Loucy (cell line): ENCODE data around the gene SPNS3.

Experiments used
- H2AFZ ChIP-seq: fragments of 200-600 bp; sonication (generic); 2 replicates; pipeline ENCODE4 v1.6.0; 2016; ENCODE audit warnings: antibody characterized with exemption, mild to moderate bottlenecking, low read length, moderate library complexity
- H3F3A ChIP-seq: fragments of 200-600 bp; 2 replicates; pipeline ENCODE4 v1.6.0; 2016; ENCODE audit warnings: antibody characterized with exemption, low read depth, mild to moderate bottlenecking
- H3K27me3 ChIP-seq: fragments of 200-600 bp; sonication (generic); 2 replicates; pipeline ENCODE4 v1.6.1; 2014; ENCODE audit warnings: low read length, mild to moderate bottlenecking; ENCODE audit not compliant: insufficient read depth, poor library complexity, severe bottlenecking
- H3K36me3 ChIP-seq: fragments of 200-600 bp; sonication (generic); 2 replicates; pipeline ENCODE4 v1.6.1; 2016; ENCODE audit warnings: low read length; ENCODE audit not compliant: insufficient read depth
- H3K4me1 ChIP-seq: fragments of 200-600 bp; sonication (generic); 2 replicates; pipeline ENCODE4 v1.5.1; 2014; ENCODE audit warnings: low read length, mild to moderate bottlenecking; ENCODE audit not compliant: insufficient read depth, poor library complexity, severe bottlenecking
- H3K4me2 ChIP-seq: fragments of 200-600 bp; sonication (generic); 2 replicates; pipeline ENCODE4 v1.6.0; 2014; ENCODE audit warnings: antibody characterized with exemption, low read length, low read depth, mild to moderate bottlenecking; ENCODE audit not compliant: poor library complexity, severe bottlenecking
- H3K4me3 ChIP-seq: fragments of 200-600 bp; sonication (generic); 2 replicates; pipeline ENCODE4 v1.5.1; 2014; ENCODE audit warnings: low read length, mild to moderate bottlenecking, mixed read lengths; ENCODE audit not compliant: poor library complexity, severe bottlenecking
- H3K79me2 ChIP-seq: fragments of 200-600 bp; sonication (generic); 2 replicates; pipeline ENCODE4 v1.6.1; 2014; ENCODE audit warnings: low read length; ENCODE audit not compliant: insufficient read depth
- H3K9ac ChIP-seq: fragments of 200-600 bp; sonication (generic); 2 replicates; pipeline ENCODE4 v1.6.0; 2014; ENCODE audit warnings: mild to moderate bottlenecking, low read depth, low read length, moderate library complexity; ENCODE audit not compliant: poor library complexity, severe bottlenecking
- H3K9me2 ChIP-seq: fragments of 200-600 bp; sonication (generic); replicated peaks from 2 replicates; pipeline ENCODE4 v1.6.1; 2016; ENCODE audit warnings: low read depth, low read length, mixed read lengths
- H3K9me3 ChIP-seq: fragments of 200-600 bp; sonication (generic); 2 replicates; pipeline ENCODE4 v1.6.1; 2014; ENCODE audit warnings: mild to moderate bottlenecking, antibody characterized with exemption, low read length, low read depth; ENCODE audit not compliant: insufficient read depth
- H4K20me1 ChIP-seq: fragments of 200-600 bp; sonication (generic); 2 replicates; pipeline ENCODE4 v1.6.0; 2014; ENCODE audit warnings: antibody characterized with exemption, low read length, mild to moderate bottlenecking; ENCODE audit not compliant: insufficient read depth, poor library complexity, severe bottlenecking
- EZH2phosphoT487 ChIP-seq: fragments of 200-600 bp; IDR thresholded peaks from 2 replicates; pipeline ENCODE4 v1.6.1; 2018; ENCODE audit warnings: antibody characterized with exemption, mild to moderate bottlenecking, moderate library complexity, borderline replicate concordance
- TF ChIP-seq, protein P1 (sequence below): fragments of 200-600 bp; sonication (generic); conservative IDR thresholded peaks from 2 replicates; pipeline ENCODE4 v1.5.1; 2014; ENCODE audit warnings: mild to moderate bottlenecking, antibody characterized with exemption, low read length

The SPNS3 gene

DNA sequence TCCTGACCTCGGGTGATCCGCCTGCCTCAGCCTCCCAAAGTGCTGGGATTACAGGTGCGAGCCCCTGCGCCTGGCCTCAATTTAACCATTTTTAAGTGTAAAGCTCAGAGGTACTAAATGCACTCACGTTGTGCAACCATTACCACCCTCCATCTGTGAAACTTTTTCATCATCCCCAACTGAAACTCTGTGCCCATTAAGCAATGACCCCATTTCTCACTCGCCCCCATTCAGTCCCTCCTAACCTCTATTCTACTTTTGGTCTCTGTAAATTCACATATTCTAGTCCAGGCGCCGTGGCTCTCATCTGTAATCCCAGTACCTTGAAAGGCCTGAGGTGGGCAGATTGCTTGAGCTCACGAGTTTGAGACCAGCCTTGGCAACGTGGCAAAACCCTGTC, 8.3 kb upstream of the SPNS3 start:
- H3K9ac ChIP-seq, result no peak overlapping the region
- H3K27me3 ChIP-seq, result no peaks in the 10 kb centered on the region
- no peak overlapping the region for H3K4me2 ChIP-seq
- no peaks in the 10 kb centered on the region for H3K36me3 ChIP-seq
- no peaks in the 10 kb centered on the region for H4K20me1 ChIP-seq
- no peaks in the 10 kb centered on the region for H3K79me2 ChIP-seq
- no peak overlapping the region for H2AFZ ChIP-seq
- no peaks in the 10 kb centered on the region for H3F3A ChIP-seq
- peaks cover 13% of the 10 kb centered on the region for H3K4me1 ChIP-seq
- no peak overlapping the region for H3K4me3 ChIP-seq
- TF ChIP-seq EZH2phosphoT487, result no peak
- TF ChIP-seq, protein P1, sequence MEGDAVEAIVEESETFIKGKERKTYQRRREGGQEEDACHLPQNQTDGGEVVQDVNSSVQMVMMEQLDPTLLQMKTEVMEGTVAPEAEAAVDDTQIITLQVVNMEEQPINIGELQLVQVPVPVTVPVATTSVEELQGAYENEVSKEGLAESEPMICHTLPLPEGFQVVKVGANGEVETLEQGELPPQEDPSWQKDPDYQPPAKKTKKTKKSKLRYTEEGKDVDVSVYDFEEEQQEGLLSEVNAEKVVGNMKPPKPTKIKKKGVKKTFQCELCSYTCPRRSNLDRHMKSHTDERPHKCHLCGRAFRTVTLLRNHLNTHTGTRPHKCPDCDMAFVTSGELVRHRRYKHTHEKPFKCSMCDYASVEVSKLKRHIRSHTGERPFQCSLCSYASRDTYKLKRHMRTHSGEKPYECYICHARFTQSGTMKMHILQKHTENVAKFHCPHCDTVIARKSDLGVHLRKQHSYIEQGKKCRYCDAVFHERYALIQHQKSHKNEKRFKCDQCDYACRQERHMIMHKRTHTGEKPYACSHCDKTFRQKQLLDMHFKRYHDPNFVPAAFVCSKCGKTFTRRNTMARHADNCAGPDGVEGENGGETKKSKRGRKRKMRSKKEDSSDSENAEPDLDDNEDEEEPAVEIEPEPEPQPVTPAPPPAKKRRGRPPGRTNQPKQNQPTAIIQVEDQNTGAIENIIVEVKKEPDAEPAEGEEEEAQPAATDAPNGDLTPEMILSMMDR, result no peak
- no peaks in the 10 kb centered on the region for H3K9me2 ChIP-seq
- H3K9me3 ChIP-seq, result no peaks in the 10 kb centered on the region

DNA sequence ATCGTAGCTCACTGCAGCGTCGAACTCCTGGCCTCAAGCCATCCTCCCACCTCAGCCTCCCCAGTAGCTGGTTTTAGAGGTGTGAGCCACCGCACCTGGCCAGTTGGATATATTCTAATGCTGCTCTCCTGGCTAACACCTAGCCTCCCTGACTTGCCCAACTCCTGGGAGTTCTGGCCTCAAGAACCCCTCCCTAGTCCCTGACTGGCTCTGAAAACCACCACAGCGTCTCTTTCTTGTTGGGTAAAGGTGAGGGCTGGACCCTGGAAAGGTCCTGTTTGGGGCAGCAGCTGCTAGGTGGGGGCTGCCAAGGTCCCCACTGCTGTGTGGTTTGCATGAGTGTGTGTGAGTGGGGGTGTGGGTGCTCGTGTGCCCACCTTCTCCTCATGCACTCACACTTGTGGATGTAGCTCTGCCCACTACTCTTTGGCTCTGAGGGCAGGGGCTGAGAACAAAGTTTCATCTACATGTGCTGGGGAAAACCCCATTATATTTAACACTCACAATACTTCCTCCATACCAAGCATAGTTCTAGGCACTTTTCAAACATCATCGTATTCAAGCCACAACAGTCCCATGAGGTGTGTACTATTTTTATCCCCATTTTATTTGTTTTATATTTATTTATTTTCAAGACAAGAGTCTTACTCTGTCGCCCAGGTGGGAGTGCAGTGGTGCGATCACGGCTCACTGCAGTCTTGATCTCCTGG, 7.1 kb upstream of the SPNS3 start:
- Histone ChIP-seq H3K79me2 (no peaks in the 10 kb centered on the region; the same call in 1 of the 2 replicates), H3K9me3 (no peaks in the 10 kb centered on the region), H3K27me3 (no peaks in the 10 kb centered on the region), H3K4me2 (no peak overlapping the region), H3K4me3 (no peak overlapping the region), H3K36me3 (no peaks in the 10 kb centered on the region), H4K20me1 (no peaks in the 10 kb centered on the region), H3K9ac (no peak overlapping the region), H3K4me1 (peaks cover 13% of the 10 kb centered on the region), H2AFZ (no peak overlapping the region; the same call in 1 of the 2 replicates), H3F3A (no peaks in the 10 kb centered on the region), H3K9me2 (no peaks in the 10 kb centered on the region)
- TF ChIP-seq, protein P1, result no peak
- no peak for TF ChIP-seq EZH2phosphoT487

DNA sequence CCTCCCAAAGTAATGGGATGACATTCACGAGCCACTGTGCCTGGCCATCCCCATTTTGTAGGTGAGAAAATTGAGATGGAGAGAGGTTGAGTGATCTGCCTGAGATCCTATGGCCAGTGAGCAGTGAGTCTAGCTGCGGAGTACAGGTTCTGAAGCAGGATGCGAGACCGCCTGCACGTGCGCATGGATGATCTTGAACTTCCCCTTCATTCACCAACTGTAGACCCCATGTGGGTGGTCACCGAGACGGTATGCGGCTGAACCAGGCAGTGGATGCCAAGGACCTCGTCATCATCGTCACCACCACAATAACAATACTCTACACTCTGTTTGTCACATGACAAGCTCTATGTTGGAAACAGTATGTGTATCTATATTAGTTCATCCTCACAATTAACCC, 6.2 kb upstream of the SPNS3 start:
- no peaks in the 10 kb centered on the region for H3K9me2 ChIP-seq
- H3F3A ChIP-seq, result 0 out of 2 replicates have a peak, but pooled peaks cover 1% of the 10 kb centered on the region
- no peaks in the 10 kb centered on the region for H3K9me3 ChIP-seq
- no peaks in the 10 kb centered on the region for H3K36me3 ChIP-seq
- H3K27me3 ChIP-seq, result no peaks in the 10 kb centered on the region
- no peak overlapping the region for H3K4me3 ChIP-seq
- no peak overlapping the region for H2AFZ ChIP-seq
- no peak overlapping the region for H3K9ac ChIP-seq
- H3K4me1 ChIP-seq, result peaks cover 16% of the 10 kb centered on the region
- no peaks in the 10 kb centered on the region for H4K20me1 ChIP-seq
- TF ChIP-seq, protein P1, result no peak
- TF ChIP-seq EZH2phosphoT487, result no peak
- no peak overlapping the region for H3K4me2 ChIP-seq
- H3K79me2 ChIP-seq, result peaks cover 4% of the 10 kb centered on the region; the same call in 1 of the 2 replicates
